ENCODE results near the gene HERC2.

Gene HERC2

GRCh38 chr15:28081594-28081993 is 240.4 kb downstream of the HERC2 start:
- no peak for TF ChIP-seq CTCF (IDR thresholded peaks at IDR 0.05; ENCODE audit: poor library complexity, severe bottlenecking)

GRCh38 chr15:28080386-28080785 is 241.6 kb downstream of the HERC2 start:
- no peak for TF ChIP-seq CTCF (IDR thresholded peaks at IDR 0.05; ENCODE audit: poor library complexity, severe bottlenecking)
- no peak for DNase-seq (ENCODE audit: low spot score)
- ATAC-seq (ENCODE audit: low read depth) = no peak
- no peak overlapping the region for H3K27ac ChIP-seq (ENCODE audit: poor library complexity, severe bottlenecking)
- H3K36me3 ChIP-seq (ENCODE audit: low read depth) = no peaks in the 10 kb centered on the region
- no peaks in the 10 kb centered on the region for H3K4me1 ChIP-seq (ENCODE audit: insufficient read depth, poor library complexity, severe bottlenecking)
- no peaks in the 10 kb centered on the region for H3K9me3 ChIP-seq (ENCODE audit: severe bottlenecking)
- no peaks in the 10 kb centered on the region for H3K27me3 ChIP-seq (ENCODE audit: insufficient read depth, poor library complexity, severe bottlenecking)
- no peak overlapping the region for H3K4me3 ChIP-seq (ENCODE audit: severe bottlenecking)

More at GRCh38 chr15:28081594-28081993, 240.4 kb downstream of the HERC2 start:
- no peak for ATAC-seq (ENCODE audit: low read depth)
- H3K36me3 ChIP-seq (ENCODE audit: low read depth) = no peaks in the 10 kb centered on the region
- no peak for DNase-seq (ENCODE audit: low spot score)
- peaks cover 4% of the 10 kb centered on the region for H3K27me3 ChIP-seq (ENCODE audit: insufficient read depth, poor library complexity, severe bottlenecking)
- H3K4me3 ChIP-seq (ENCODE audit: severe bottlenecking) = no peak overlapping the region
- H3K27ac ChIP-seq (ENCODE audit: poor library complexity, severe bottlenecking) = no peak overlapping the region
- no peaks in the 10 kb centered on the region for H3K9me3 ChIP-seq (ENCODE audit: severe bottlenecking)
- no peaks in the 10 kb centered on the region for H3K4me1 ChIP-seq (ENCODE audit: insufficient read depth, poor library complexity, severe bottlenecking)

GRCh38 chr15:28079313-28079969 is 242.5 kb downstream of the HERC2 start:
- DNase-seq (ENCODE audit: low spot score) (no peak), ATAC-seq (ENCODE audit: low read depth) (no peak)
- Histone ChIP-seq H3K4me3 (ENCODE audit: severe bottlenecking) (no peak overlapping the region), H3K36me3 (ENCODE audit: low read depth) (no peaks in the 10 kb centered on the region), H3K27me3 (ENCODE audit: insufficient read depth, poor library complexity, severe bottlenecking) (no peaks in the 10 kb centered on the region), H3K27ac (ENCODE audit: poor library complexity, severe bottlenecking) (no peak overlapping the region), H3K9me3 (ENCODE audit: severe bottlenecking) (no peaks in the 10 kb centered on the region), H3K4me1 (ENCODE audit: insufficient read depth, poor library complexity, severe bottlenecking) (no peaks in the 10 kb centered on the region)
- no peak for TF ChIP-seq CTCF (IDR thresholded peaks at IDR 0.05; ENCODE audit: poor library complexity, severe bottlenecking)

GRCh38 chr15:28078191-28078719 is 243.7 kb downstream of the HERC2 start:
- Histone ChIP-seq H3K4me3 (ENCODE audit: severe bottlenecking) (no peak overlapping the region), H3K36me3 (ENCODE audit: low read depth) (no peaks in the 10 kb centered on the region), H3K27ac (ENCODE audit: poor library complexity, severe bottlenecking) (no peak overlapping the region), H3K9me3 (ENCODE audit: severe bottlenecking) (no peaks in the 10 kb centered on the region), H3K4me1 (ENCODE audit: insufficient read depth, poor library complexity, severe bottlenecking) (no peaks in the 10 kb centered on the region), H3K27me3 (ENCODE audit: insufficient read depth, poor library complexity, severe bottlenecking) (no peaks in the 10 kb centered on the region)
- peak; percentile 21; the same call in 1 of the 3 replicates for ATAC-seq (ENCODE audit: low read depth)
- no peak for TF ChIP-seq CTCF (IDR thresholded peaks at IDR 0.05; ENCODE audit: poor library complexity, severe bottlenecking)
- DNase-seq (ENCODE audit: low spot score) = no peak

- ATAC-seq (ENCODE audit: low read depth) (no peak), DNase-seq (ENCODE audit: low spot score) (no peak)
- Histone ChIP-seq H3K4me1 (ENCODE audit: insufficient read depth, poor library complexity, severe bottlenecking) (no peaks in the 10 kb centered on the region), H3K27ac (ENCODE audit: poor library complexity, severe bottlenecking) (no peak overlapping the region), H3K27me3 (ENCODE audit: insufficient read depth, poor library complexity, severe bottlenecking) (no peaks in the 10 kb centered on the region), H3K9me3 (ENCODE audit: severe bottlenecking) (no peaks in the 10 kb centered on the region), H3K36me3 (ENCODE audit: low read depth) (no peaks in the 10 kb centered on the region), H3K4me3 (ENCODE audit: severe bottlenecking) (no peak overlapping the region)
- no peak for TF ChIP-seq CTCF (IDR thresholded peaks at IDR 0.05; ENCODE audit: poor library complexity, severe bottlenecking)
These were observed 246.4 kb downstream of the HERC2 start for GRCh38 chr15:28075573-28075972.
